Stomach (tissue), 9 donors: Measurements from ENCODE around the gene MAB21L4. TPM values are rescaled to one million over a fixed set of nuclear protein-coding genes. Genes with fewer than 3 reads are reported as not detected.

Experiments used
- DNase-seq, 2 donors: peaks; one replicate each; pipeline versions ENCODE4 v3.0.0 to v3.0.0-alpha.2; 2013 to 2019
- H3K27ac ChIP-seq, 5 donors: fragments of 200-600 bp in 4 of 5; sonication (generic) in 4 of 5; one replicate each; pipeline ENCODE4 v1.5.1; 2013 to 2019; ENCODE audit warnings: mild to moderate bottlenecking in 1 of 5, moderate library complexity in 1 of 5
- H3K27me3 ChIP-seq, 3 donors: fragments of 200-600 bp; sonication (generic); one replicate each; pipeline ENCODE4 v1.5.1; 2017 to 2019; ENCODE audit warnings: mixed run types in 1 of 3
- H3K36me3 ChIP-seq, 4 donors: fragments of 200-600 bp; sonication (generic); 1 replicate in 3 of 4; 2 replicates in 1 of 4; pipeline ENCODE4 v1.5.1; 2016 to 2019
- H3K4me1 ChIP-seq, 4 donors: fragments of 200-600 bp; sonication (generic); one replicate each; pipeline ENCODE4 v1.5.1; 2016 to 2019
- H3K4me3 ChIP-seq, 4 donors: fragments of 200-600 bp; sonication (generic) in 3 of 4; one replicate each; pipeline ENCODE4 v1.5.1; 2016 to 2019; ENCODE audit warnings: mild to moderate bottlenecking in 1 of 4
- H3K9me3 ChIP-seq, 4 donors: fragments of 200-600 bp; sonication (generic); one replicate each; pipeline ENCODE4 v1.5.1; 2016 to 2019
- CTCF ChIP-seq, 7 experiments: fragments of 450-650 bp in 4 of 7; fragments of 200-600 bp in 3 of 7; sonication (generic) in 3 of 7; IDR thresholded peaks; one replicate each; pipeline ENCODE4 v1.5.1; 2016 to 2019; ENCODE audit warnings: antibody characterized with exemption in 7 of 7, control low read depth in 2 of 7, mild to moderate bottlenecking in 1 of 7
- EP300 ChIP-seq: sonication (generic); formaldehyde crosslinking; IDR thresholded peaks from one replicate; pipeline ENCODE4 v1.6.1; 2017; ENCODE audit warnings: antibody characterized with exemption
- POLR2A ChIP-seq, 4 donors: fragments of 450-650 bp; IDR thresholded peaks; one replicate each; pipeline ENCODE4 v1.6.1; 2016; ENCODE audit warnings: antibody characterized with exemption in 4 of 4, control low read depth in 2 of 4, mild to moderate bottlenecking in 1 of 4, moderate library complexity in 1 of 4
- POLR2AphosphoS5 ChIP-seq, 3 donors: sonication (generic); formaldehyde crosslinking; IDR thresholded peaks; one replicate each; pipeline ENCODE4 v1.6.1; 2016; ENCODE audit warnings: antibody characterized with exemption in 3 of 3
- WGBS, 5 donors: extraction: QIAGEN DNeasy Blood & Tissue Kit in 3 of 5; methylation state at CpG; one replicate each; pipeline versions ENCODE4 v1.1.5 to v1.1.7; 2013 to 2018; 5-methylcytosine and 5-hydroxymethylcytosine counted together
- intact Hi-C: fragments of 100-400 bp; cut with DNase I; formaldehyde crosslinking; loops from one replicate; pipeline ENCODE4 v1.15.1; 2023; ENCODE audit warnings: low total_unique reads
- polyA plus RNA-seq, 3 donors: library from polyadenylated mRNA; stranded (reverse); fragments of 200-250 nt; gene quantifications; one replicate each; pipeline ENCODE4 v1.2.3, GENCODE V29; 2013
- total RNA-seq, 5 donors: library from RNA; depleted of rRNA; stranded (reverse); fragments of >200 nt; gene quantifications; one replicate each; pipeline versions ENCODE4 v1.1.0 to v1.2.3, GENCODE V29; 2014 to 2016
- donor health status: healthy with polysubstance abuse.
- donor health status: Bipolar disorder and iron deficiency.
- donor health status: healthy.

Gene MAB21L4
- total and polyA plus RNA-seq, 8 donors: 0.45 to 48.9 (median 5.4) TPM; not detected in 2

- peaks cover 0 to 38% (median 22%) of the 10 kb centered on the region in 4 donors for H3K4me1 ChIP-seq
- intact Hi-C loops: no loop called here
- H3K9me3 ChIP-seq: no peaks in the 10 kb centered on the region
- TF ChIP-seq EP300 (no peak), POLR2AphosphoS5 (IDR thresholded peaks at IDR 0.05) (no peak), CTCF (IDR thresholded peaks at IDR 0.05) (no peak), POLR2A (IDR thresholded peaks at IDR 0.05) (no peak)
- DNase-seq: no peak
- H3K27ac ChIP-seq: peak overlapping the region in 1 of 5 donors; percentile 55
- no peaks in the 10 kb centered on the region for H3K36me3 ChIP-seq
- peaks cover 0 to 12% (median 0%) of the 10 kb centered on the region in 3 donors for H3K27me3 ChIP-seq
- peak overlapping the region in 3 of 4 donors; percentile 6 to 19 (median 15) for H3K4me3 ChIP-seq
- 76 to 89% (median 85%) methylated on average over 28 of the region's 28 CpGs for WGBS, 5 donors
These were observed 959 bp downstream of the MAB21L4 start for GRCh38 chr2:240894836-240895558.

DNA sequence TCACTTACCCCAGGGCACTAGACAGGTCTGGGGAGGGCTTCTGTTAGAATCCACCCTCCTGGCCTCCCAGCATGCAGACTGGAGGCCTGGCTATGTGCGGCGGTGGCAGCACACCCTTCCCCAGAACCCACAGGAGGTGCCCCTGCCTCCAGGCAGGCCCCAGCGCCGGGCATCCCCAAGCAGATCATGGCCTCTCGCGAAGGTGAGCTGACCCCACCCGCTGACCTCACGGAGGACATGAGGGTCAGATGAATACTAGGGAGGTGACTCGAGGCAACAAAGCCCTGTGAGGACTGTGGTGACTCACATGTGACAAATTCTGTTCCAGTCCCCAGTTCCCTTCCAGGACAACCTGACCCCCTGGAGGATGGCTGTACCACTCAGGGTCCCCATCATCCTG is 1.9 kb downstream of the MAB21L4 start:
- TF ChIP-seq EP300: no peak
- no peak for TF ChIP-seq POLR2AphosphoS5 (IDR thresholded peaks at IDR 0.05)
- TF ChIP-seq CTCF (IDR thresholded peaks at IDR 0.05): no peak
- no peak for TF ChIP-seq POLR2A (IDR thresholded peaks at IDR 0.05)
- DNase-seq: no peak
- WGBS, 5 donors: 56 to 82% (median 60%) methylated on average over 7 to 9 of the region's 9 CpGs
- H3K4me1 ChIP-seq: peaks cover 0 to 38% (median 22%) of the 10 kb centered on the region in 4 donors
- H3K9me3 ChIP-seq: no peaks in the 10 kb centered on the region
- H3K27ac ChIP-seq: peak overlapping the region in 1 of 5 donors; percentile 2
- H3K4me3 ChIP-seq: no peak overlapping the region
- peaks cover 0 to 12% (median 0%) of the 10 kb centered on the region in 3 donors for H3K27me3 ChIP-seq
- no peaks in the 10 kb centered on the region for H3K36me3 ChIP-seq
- intact Hi-C loops: no loop called here

DNA sequence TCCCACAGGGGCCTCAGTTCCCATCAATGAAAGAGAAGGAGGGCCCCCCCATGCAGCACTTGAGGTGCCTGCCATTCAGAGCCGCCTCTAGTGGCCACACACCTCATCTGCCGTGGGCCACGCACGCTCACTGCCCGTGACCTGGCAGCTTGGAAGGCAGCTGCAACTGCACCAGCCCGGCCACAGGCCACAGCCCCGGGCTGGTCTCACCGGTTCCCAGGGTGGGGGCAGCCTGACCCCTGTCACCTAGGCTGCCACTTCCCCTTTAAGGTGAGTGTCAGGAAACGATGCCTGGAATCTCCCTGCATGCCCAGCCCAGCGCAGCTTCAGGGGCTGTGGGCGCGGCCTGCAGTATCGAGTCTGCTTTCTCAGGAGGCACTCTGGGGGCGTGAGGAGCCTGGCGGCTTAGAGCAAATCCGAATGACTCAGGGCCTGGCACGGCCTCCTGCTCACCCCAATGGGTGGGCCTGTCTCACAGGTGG is 2.6 kb downstream of the MAB21L4 start:
- DNase-seq: peak in 1 of 2 donors; percentile 83
- peaks cover 0 to 12% (median 0%) of the 10 kb centered on the region in 3 donors for H3K27me3 ChIP-seq
- no peaks in the 10 kb centered on the region for H3K36me3 ChIP-seq
- H3K27ac ChIP-seq: peak overlapping the region in 1 of 5 donors; percentile 2
- intact Hi-C loops: no loop called here
- H3K4me1 ChIP-seq: peaks cover 0 to 32% (median 19%) of the 10 kb centered on the region in 4 donors
- TF ChIP-seq POLR2AphosphoS5 (IDR thresholded peaks at IDR 0.05) (no peak), POLR2A (IDR thresholded peaks at IDR 0.05) (no peak), CTCF (IDR thresholded peaks at IDR 0.05) (no peak), EP300 (no peak)
- no peaks in the 10 kb centered on the region for H3K9me3 ChIP-seq
- H3K4me3 ChIP-seq: no peak overlapping the region
- WGBS, 5 donors: 34 to 49% (median 47%) methylated on average over 9 to 17 of the region's 17 CpGs

DNA sequence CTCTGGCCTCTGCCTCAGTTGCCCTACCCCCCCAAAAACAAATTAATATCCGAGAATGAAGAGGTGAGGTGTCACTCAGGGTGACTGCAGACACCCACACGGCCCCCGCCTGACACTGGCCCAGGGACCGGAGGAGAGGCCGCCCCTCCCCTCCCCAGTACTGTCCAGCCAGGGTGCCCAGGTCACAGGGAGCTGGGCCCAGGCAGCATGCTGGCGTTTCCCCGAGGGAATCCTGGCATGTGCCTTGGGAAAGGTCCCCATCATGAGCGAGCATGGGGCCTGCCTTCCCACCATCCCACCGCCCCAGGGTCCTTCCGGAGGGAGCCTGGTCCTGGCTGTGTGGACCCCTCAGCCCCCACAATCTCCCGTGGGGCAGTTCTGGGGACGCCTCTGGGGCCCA is 3.0 kb downstream of the MAB21L4 start:
- H3K4me1 ChIP-seq: peaks cover 0 to 28% (median 17%) of the 10 kb centered on the region in 4 donors
- WGBS, 5 donors: 79 to 90% (median 85%) methylated on average over 4 to 12 of the region's 12 CpGs
- no peak for DNase-seq
- H3K27me3 ChIP-seq: peaks cover 0 to 12% (median 0%) of the 10 kb centered on the region in 3 donors
- H3K27ac ChIP-seq: no peak overlapping the region
- H3K36me3 ChIP-seq: no peaks in the 10 kb centered on the region
- H3K9me3 ChIP-seq: no peaks in the 10 kb centered on the region
- no peak for TF ChIP-seq POLR2AphosphoS5 (IDR thresholded peaks at IDR 0.05)
- TF ChIP-seq POLR2A (IDR thresholded peaks at IDR 0.05): no peak
- no peak for TF ChIP-seq CTCF (IDR thresholded peaks at IDR 0.05)
- no peak for TF ChIP-seq EP300
- intact Hi-C loops: no loop called here
- no peak overlapping the region for H3K4me3 ChIP-seq
